CD4-positive, alpha-beta T cell treated with Interleukin-4 for 4 hours (primary cell): ENCODE data around the gene MUC5B.
"Not testable (repeated sequence)": the region's sequence is repeated elsewhere in the genome, so short reads cannot be mapped to it uniquely, and the experiment has no call there.

Source experiments
- DNase-seq: peaks from one replicate; pipeline ENCODE4 v3.0.0-alpha.2; 2020

MUC5B gene

GRCh38 chr11:1203505-1204271, 19.2 kb upstream of the MUC5B start:
- no peak for DNase-seq

- no peak for DNase-seq
These were observed 18.3 kb upstream of the MUC5B start for GRCh38 chr11:1204381-1205101.

- no peak for DNase-seq
These were observed 17.5 kb upstream of the MUC5B start for GRCh38 chr11:1205121-1205986.

GRCh38 chr11:1205987-1206331, 16.9 kb upstream of the MUC5B start:
- DNase-seq, result no peak

- no peak for DNase-seq
These were observed 16.2 kb upstream of the MUC5B start for GRCh38 chr11:1206391-1207271.

GRCh38 chr11:1207401-1208143, 15.3 kb upstream of the MUC5B start:
- DNase-seq, result no peak

- no peak for DNase-seq
These were observed 14.8 kb upstream of the MUC5B start for GRCh38 chr11:1208144-1208393.

GRCh38 chr11:1208394-1209261, 14.2 kb upstream of the MUC5B start:
- no peak for DNase-seq

- DNase-seq, result no peak
These were observed 13.4 kb upstream of the MUC5B start for GRCh38 chr11:1209371-1210057.

GRCh38 chr11:1211838-1212237, 11.0 kb upstream of the MUC5B start:
- DNase-seq, result no peak

- DNase-seq, result not testable (repeated sequence)
These were observed 7.0 kb upstream of the MUC5B start for GRCh38 chr11:1215826-1216225.

GRCh38 chr11:1217151-1217550, 5.7 kb upstream of the MUC5B start:
- DNase-seq, result no peak

- no peak for DNase-seq
These were observed 4.5 kb upstream of the MUC5B start for GRCh38 chr11:1218256-1218787.

- no peak for DNase-seq
These were observed 3.9 kb upstream of the MUC5B start for GRCh38 chr11:1218788-1219445.

- no peak for DNase-seq
These were observed 3.4 kb upstream of the MUC5B start for GRCh38 chr11:1219446-1219833.

- no peak for DNase-seq
These were observed 2.7 kb upstream of the MUC5B start for GRCh38 chr11:1219834-1220815.

GRCh38 chr11:1220941-1221721, 1.7 kb upstream of the MUC5B start:
- no peak for DNase-seq
